PC-3 (cell line): ENCODE results near the gene EXD3.

ENCODE experiments used
- CTCF ChIP-seq: fragments of 300-600 bp; sonication (generic); conservative IDR thresholded peaks from 2 replicates; pipeline ENCODE4 v1.5.1; 2017; ENCODE audit warnings: antibody characterized with exemption, low read depth, mild to moderate bottlenecking, low read length
- EZH2 ChIP-seq: fragments of 300-600 bp; sonication (generic); IDR thresholded peaks from one replicate; pipeline ENCODE4 v1.6.1; 2017; ENCODE audit warnings: antibody characterized with exemption, mild to moderate bottlenecking, low read length; ENCODE audit not compliant: unreplicated experiment

- TF ChIP-seq CTCF (no peak), EZH2 (no peak)
These were observed 68.7 kb downstream of the EXD3 start for GRCh38 chr9:137354153-137354844.
